HG03064 (cell line): ENCODE data around the gene MYO10.

ENCODE experiments used
- ATAC-seq: cut with Tn5 transposase; IDR thresholded peaks from one replicate; pipeline ENCODE4 v1.9.1; 2021; ENCODE audit warnings: low read depth; ENCODE audit not compliant: unreplicated experiment

The MYO10 gene

DNA sequence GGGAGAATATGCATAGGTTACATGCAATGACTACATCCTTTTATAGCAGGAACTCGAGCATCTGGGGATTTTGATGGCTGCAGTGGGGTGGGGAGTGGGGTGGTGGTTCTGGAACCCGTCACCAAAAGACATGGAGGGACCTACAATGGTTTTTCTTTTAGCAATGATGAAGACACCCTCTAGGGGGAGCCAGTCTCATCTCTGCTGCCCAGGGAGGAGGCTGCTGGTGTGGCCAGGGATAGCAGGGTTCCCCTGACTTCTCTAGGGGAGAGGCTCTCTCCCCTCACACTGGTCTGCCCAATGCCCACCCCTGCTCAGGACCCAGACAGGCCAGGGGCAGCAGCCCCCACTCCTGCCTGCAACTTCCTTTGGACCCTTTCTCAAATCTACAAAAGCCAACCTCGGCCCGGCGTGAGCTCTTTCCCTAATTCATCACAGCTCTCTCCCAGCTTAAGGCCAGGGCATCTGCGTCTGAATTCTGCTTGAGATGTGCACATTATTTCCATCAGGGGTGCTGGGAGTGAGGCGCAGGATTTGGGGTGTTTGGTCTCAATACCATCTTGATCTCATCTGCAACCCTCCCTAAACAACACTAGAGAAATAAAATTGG lies 245.7 kb downstream of the MYO10 start:
- ATAC-seq, result no peak

DNA sequence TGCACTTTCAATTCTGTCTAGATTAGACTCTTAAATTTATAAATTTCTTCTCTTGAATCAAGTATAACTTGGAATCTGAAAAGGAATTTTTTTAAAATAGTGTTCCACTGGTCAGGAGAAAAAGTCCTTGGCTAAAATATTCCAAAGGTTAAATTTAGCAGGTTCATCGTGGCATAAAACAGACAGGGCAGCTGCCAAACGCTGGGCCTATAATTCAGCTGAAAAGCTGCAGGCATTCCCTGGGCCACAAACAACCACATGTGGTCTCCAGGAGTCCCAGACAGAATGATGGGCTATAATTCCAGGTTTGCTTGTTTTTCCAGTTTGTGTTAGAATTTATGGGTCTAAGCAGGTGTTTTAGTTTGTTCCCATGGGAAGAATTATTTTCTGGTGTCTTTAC lies 248.2 kb downstream of the MYO10 start:
- ATAC-seq, result no peak

DNA sequence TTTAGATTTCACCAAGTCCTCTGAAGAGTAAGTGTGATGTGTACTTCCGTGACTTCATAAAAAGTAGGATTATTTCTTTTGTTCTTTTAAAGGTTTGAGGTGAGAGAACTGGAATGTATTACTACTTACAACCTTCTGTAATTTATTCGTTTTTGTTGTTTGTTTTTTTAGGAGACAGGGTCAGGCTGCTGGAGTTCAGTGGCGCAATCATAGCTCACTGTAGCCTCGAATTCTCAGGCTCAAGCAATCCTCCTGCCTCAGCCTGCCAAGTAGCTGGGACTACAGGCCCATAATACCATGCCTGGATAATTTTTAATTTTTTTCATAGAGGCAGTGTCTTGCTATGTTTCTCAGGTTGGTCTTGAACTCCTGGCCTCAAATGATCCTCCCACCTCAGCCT lies 251.0 kb downstream of the MYO10 start:
- no peak for ATAC-seq

DNA sequence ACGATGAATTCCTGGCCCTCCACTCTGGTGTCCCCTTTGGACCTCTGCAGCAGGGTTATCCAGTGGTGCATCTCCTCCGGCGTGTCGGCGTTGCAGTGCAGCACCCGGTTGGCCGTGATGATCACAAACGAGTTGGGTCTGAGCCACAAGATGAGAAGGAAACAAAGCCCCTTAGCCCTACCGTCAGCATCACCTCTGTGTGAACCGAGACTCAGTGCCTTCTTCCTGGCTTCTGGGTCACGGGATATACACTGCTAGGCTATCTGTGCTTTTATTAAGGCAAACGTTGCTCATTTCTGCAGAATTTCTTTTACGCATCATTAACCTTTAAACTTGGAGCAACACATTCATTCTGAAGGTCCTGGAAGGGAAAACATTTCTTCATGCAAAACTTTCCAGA lies 254.2 kb downstream of the MYO10 start:
- ATAC-seq, result no peak

DNA sequence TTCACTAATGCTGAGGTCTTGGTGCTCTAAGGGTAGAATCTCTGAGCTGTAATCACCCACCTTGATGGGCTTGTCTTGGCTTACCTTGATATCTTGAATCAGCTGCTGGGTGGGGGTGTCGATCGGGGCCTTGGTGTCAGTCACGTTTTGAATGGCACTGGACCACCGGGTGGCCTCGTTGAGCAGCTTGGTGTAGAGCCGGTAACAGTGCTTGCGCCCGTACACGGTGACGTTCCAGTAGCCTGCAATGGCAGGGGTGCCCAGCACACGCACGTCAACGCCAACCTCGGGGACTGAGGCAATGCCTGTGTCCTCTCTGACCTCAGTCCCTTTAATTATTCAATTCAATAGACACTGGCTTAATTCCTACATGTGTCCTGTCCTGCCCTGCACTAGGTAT lies 256.2 kb downstream of the MYO10 start:
- no peak for ATAC-seq

DNA sequence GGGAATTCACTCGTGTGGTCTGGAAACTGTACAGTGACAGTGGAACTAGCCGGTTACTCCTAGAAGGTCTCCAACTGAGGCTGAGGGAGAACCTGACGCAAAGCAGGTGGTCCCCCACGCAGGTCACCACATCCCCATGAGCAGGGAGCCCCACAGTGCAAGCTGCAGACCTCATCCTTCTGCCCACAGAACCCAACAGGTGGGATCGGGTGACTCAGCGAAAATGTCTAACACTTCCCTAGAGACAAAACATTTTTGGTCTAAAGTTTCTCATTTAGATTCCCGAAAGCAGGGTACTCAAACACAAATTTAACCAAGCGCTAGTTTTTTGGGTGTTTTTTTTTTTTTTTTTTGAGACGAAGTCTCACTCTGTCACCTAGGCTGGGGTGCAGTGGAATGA lies 256.9 kb downstream of the MYO10 start:
- ATAC-seq, result no peak

DNA sequence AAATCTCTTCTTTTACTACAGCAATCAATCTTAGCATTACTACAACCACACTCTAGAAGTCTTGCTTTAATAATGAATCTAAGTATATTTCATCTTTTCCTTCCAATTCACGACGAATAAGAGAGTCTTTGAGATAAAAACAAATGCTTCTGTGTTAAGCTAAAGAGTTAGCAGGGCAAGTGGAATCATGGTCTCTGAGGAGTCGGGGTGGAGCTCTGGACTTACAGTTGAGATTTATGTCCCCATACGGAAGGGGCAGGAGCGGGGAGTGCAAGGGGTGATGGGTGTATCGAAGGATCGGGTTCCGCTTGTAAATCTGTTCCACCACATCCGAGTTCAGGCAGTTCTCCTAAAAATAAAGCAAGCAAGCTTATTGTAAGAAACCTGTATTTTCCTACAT lies 260.3 kb downstream of the MYO10 start:
- no peak for ATAC-seq

DNA sequence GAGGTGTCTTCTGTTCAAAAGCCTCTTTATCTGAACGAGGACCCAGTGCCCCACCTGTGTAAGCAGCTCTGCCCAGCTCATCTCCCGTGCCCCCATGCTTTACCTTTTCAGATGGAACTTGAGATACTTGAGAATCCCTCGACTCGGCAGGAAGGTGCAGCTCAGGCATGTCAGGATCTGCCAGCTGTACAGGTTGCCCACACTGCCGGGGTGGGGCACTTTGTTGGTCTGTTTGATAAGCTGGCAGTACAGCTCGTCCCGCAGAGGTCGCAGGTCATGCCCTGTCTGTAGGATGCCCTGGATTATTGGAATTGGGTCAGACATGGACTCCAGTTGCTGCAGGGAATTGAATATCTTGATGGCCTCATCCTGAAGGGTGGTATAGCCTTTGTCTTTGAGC lies 261.3 kb downstream of the MYO10 start:
- ATAC-seq, result no peak

DNA sequence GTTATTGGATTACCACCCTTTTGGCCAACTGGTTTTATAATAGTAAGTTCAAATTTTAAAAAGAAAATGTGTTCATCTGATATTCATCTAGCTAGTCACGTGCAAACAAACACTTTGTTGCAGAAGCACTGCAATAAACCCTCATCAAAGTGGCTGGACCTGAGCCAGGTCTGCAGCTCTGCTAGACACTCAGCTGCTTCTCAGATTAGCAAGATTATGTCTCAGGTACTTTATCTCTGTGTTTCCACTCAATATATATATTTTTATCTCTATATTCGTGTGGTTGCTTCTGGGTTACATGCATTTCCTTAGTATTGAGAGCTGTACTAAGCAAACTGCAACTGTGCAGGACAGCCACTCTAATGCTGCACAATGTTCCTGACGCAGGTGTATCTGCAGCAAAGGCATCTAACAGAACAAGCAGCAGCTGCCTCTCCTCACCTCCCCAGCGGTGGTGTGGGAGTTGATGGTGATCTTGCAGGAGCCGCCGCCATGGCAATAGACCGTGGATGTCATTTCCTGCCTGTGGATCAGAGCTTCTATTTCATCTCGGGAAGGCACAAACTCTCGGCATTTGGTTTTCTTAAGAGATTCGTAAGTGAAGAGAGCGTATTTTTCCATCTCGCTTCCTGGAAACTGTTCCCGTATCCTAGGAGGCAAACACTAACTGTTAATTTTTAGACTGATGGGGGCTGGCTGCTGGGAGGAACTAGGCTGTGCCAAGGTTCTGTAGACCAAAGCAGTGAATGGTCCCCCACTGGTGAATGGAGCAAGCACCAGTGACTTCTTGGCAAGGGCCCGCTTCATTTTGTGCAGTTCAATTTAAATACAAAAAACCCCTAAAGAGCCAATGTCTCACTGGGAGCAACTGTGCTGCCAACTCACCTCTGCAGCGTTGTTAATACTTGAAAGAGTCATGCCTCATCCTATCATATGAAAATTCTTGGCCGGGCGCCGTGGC lies 262.6 kb downstream of the MYO10 start:
- no peak for ATAC-seq

DNA sequence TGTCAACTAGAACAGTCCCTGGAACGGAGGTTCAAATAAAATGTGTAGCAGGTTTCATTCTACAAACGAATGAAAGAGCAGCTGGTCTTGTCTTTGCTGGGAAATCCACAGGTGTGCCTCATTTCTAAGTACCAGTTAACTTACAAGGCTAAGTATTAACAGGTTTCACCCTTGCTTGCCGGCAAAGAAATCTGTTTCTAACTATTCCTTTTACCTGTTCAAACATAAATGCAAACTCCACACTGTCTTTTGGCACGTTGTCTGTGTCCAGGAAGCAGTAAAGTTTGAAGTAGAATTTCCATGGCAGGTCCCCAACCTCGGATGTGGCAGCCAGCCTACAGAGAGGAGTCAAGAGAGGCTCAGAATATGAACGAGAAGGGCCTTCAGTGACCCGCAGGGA lies 264.9 kb downstream of the MYO10 start:
- no peak for ATAC-seq

DNA sequence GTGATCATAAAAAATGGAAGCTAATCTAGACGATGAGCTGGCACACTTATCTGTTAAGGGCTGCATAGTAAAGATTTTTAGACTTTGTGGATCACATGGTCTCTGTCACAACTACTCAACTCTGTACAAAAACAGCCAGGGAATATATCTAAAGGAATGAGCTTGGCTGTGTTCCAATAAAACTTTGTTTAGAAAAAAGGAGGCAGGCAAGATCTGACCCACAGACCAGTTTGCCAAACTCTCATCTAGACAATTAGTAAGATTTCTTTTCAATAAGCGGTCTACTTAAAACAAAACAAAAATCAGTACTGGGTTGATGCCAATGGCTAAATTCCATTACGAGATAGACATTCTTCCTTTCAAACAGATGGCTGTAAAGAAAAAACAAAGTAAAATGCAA lies 266.3 kb downstream of the MYO10 start:
- no peak for ATAC-seq

DNA sequence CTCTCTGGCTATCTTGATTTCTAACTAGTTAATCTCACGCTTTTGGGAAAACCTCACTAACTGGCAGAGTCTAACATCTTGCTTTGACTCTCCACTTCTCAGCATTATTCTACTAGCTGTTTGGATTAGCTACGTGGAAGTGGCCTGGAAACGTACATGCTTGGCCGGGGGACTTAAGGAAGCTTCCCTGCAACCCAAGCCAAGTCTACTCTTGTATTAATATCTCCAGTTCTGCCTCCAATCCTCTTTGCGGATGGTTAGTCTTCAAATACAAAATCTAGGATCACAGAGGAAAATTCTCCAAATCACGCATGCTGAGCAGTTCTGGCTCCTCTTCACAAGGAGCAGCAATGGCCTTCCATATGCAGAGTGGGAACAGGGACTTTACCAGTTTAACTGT lies 267.5 kb downstream of the MYO10 start:
- ATAC-seq, result no peak

DNA sequence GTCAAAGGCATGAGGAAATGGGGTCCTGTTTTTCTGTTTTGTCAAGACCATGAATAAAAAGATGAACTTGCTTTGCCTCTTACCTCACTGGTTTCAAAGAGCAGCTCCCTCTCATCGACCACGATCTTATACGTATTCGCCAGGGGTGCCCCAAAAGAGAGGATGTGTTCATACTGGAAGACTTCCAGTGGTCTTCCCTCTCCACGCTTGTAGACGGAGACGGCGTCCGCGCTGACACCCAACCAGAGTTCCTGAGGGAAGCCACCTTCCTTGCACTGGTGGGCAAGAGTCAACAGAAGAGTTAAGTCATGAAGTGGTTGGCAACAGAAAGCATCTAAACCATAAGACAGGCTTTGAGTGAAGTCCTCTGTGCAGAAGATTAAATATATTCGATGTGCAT lies 267.9 kb downstream of the MYO10 start:
- ATAC-seq, result no peak

DNA sequence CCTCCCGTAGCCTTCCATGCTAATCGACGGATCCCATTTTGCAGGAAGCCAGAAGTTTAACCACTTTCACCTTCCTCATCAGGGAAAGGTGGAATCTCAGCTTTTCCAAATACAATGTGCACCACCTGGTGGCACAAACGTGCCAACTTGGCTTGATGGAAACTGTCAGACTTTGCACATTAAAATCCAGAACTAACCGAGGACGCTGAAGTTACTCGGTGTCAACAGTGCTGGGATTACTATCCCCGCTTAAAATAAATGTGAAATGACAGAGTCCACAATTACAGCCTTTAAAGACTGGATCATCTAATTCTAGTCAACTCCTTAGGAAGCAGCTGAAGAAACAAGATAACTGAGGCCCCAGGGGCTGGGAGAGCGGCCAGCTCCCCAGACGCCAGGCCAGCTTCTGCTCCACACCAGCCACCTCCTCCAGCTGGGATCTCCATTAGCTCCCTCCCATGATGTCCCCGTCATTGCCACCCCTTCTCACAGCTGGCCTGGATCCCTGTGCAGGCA lies 269.1 kb downstream of the MYO10 start:
- no peak for ATAC-seq

DNA sequence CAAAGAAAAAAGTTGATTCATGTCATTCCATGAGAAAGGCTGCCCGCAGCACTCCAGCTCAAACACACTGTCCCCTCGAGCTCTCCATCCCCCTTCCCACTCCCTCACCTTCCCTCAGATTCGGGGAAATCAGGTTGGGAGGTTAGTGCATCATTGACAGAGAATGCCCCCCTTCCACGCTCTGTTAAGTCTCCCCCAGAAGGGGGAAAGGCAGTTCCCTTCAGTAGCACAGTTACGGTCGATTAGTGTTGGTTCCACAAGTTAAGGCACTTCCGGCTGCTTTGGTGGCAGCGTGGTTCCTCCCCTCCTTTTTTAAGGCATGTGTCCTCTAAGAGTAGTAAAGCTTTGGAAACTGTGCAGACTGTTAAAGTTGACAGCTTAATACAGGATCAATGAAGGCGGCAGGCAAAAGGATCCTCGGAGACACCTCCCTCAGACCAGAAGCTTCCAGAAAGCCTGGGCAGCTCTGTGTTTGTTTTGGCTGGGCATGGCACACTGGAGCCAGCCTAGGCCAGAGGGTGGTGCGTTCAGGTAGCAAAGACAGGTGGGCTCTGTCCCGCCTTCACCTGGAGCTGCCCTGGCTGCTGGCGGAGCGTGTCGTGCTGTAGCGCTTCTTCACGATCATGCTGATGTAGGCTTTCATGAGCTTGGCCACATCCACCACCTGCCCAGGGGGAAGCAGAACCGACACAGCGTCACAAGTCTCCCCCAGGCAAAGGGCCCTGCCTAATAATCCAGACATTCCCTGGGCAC lies 269.8 kb downstream of the MYO10 start:
- ATAC-seq, result no peak

DNA sequence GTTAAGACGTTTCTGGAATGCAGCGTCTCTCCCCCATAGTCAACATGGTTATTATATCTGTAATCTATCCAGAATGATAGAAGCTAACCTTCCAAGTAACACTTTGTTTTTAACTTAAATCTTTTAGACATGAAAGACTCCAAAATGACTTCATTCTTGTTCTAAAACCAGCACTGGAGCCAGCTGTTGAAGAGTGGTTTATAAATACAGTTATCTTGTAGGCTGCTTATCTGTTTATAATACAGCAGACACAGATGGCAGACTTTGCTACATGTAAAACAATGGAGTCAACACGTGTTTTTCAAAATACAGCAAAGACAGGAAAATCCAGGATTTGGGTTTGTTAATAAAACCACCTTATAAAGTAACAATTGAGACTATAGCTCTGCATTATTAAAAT lies 270.5 kb downstream of the MYO10 start:
- ATAC-seq, result no peak

DNA sequence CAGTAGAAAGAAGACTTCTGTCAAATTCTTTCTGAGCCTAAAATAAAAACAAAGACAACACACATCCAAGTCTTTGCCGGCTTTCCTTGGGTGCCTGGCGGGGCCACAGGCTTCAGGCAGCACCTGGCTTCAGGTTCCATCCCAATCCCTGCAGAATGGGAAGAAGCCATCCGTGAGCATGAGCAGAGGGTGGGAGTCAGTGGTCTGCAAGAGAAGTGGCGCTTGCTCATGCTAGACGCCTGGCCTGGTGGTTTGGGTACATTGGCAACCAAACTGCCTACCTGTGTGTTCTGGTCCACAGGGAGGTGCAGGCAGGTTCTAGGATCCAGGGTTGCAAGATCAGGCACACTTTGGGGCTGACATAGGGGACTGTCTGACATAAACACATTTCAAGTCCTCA lies 271.7 kb downstream of the MYO10 start:
- no peak for ATAC-seq

DNA sequence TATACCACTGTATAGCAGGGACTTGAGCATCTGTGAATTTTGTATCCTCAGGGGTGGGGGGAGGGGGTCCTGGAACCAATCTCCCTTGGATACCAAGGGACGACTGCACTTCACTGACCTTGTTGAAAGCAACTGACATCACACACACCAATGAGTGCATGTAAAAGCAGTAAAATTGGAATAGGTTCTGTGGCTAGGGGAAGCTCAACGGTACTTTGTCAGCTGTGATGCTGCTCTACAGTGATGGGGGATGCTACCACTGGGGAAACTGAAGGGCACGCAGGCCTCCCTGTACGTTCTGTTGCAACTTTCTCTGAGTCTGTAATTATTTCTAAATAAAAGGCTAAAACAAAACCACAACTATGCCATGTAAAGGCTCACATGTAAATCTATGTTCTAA lies 272.2 kb downstream of the MYO10 start:
- ATAC-seq, result no peak

DNA sequence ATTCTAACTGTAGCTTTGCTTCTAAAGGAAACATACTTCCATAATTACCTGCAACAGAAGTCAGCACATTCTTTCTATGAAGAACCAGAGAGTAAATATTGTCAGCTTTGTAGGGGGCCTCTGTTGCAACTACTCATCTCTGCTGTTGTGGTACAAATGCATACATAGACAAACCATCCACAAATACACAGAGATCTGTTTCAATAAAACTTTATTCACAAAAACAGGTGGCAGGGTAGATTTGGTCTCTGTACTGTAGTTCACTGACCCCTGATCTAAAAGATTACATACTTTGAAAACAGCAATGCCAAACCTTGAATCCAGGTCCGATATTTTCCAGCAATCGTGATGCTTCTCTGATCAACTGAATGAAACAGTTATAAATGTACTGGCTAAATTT lies 274.4 kb downstream of the MYO10 start:
- ATAC-seq, result no peak

DNA sequence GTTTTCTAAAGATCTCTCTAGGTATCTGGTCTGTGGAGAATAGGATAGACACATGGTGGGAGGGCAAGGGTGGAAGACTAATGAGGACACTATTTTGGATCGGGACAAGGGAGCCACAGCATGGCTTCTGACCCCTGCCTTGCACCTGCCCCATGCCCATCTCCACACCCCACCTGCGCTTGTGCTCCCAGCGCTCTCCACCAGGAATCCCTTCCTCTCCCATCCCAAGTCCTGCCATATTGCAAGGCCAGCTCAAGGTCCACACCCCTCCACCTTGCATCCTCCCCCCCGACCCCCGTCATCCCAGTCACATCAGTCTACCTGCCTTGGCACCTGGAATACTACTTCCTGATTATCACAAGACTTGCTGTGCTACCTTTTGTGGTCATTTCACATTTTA lies 275.1 kb downstream of the MYO10 start:
- ATAC-seq, result no peak

DNA sequence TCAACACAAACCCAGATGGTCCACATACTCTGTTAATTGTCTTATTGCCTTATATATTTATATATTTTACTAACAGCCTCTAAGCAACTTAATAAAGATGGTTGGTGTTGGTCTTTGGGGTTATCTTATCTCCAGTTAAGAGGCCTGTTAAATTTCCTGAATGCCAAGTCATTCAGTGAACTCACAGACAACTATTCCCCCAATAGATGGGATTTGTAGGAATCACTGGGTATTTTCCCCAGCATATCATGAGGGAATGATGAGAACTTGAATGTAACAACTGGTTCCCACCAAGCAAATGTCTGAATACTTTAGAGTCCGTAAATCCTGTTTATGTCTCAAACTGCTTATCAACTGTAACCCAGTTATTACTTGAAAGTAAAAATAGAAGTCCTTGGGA lies 276.6 kb downstream of the MYO10 start:
- ATAC-seq, result no peak
